Measurements from ENCODE around the gene GLB1L. TPM values are rescaled to one million over a fixed set of nuclear protein-coding genes. Genes with fewer than 3 reads are reported as not detected.

The GLB1L gene
- total RNA-seq, 4 donors from 2014 or later, result 0.40 to 9.1 (median 3.8) TPM

DNA sequence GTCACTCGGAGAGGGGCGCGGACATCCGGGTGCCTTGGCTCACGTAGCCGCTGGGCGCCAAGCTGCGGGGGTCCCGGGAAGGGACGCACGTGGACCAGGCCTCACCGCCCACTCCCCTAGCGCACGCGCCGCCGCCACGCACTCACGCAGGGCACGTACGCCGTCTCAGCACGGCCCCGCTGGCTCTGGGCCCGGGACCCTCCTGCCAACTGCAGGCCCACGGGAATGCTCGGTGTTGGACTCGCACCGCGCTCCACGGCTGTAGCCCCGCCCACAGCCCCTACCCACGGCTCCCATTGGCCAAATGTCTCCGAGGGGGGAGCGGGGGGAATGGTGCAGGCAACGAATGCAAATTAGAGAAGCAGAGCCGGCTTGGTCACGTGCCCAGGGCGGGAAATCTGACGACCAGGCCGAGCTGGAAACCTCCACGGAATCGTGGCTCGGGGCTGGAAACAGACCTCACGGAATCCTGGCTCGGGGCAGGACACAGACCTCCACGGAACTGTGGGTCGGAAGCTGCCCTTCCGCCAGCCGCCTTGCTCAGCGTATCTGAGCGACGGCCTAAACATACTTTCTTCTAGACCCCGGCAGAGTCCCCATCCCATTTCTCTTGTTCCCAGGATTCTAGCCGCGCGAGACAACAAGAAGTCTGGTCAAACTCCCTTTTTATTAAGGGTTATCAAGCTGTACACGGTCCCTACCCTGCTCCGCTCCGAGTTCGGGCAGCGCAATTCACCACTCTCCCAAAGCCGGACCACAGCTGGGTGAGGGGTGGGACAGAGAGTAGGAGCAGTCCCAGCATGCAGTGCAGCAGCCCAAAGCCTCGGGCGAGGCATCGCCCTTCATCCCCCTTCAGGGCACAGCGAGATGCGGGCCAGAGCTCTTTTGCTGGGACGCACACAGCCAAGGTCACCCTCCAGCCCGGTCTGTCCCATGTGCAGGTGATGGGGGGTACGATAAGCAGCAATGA, 26.2 kb downstream of the GLB1L start, which contains the start of gene ABCB6:
TSS of gene ABCB6 (minus strand) at position 227 of the 970 bp plus-strand sequence. CDS start 285 bp downstream, outside the sequence.
- Histone ChIP-seq H3K9me3 (no peaks in the 10 kb centered on the region), H3K27ac (peak within 1 kb of the TSS; percentile 90 to 98 (median 95)), H3K36me3 (peaks cover 0 to 40% (median 15%) of the 10 kb centered on the region in 4 donors), H3K4me1 (peaks cover 19 to 37% (median 30%) of the 10 kb centered on the region in 4 donors), H3K4me3 (peak within 1 kb of the TSS; percentile 36 to 59 (median 50)), H3K27me3 (no peaks in the 10 kb centered on the region)
- peak; percentile 96 for DNase-seq
- no peak for TF ChIP-seq CTCF (IDR thresholded peaks at IDR 0.05)
- TF ChIP-seq EP300 (IDR thresholded peaks at IDR 0.05; ENCODE audit: low read depth), result no peak
- peak; percentile 60 for TF ChIP-seq POLR2A (IDR thresholded peaks at IDR 0.05)
- TF ChIP-seq POLR2AphosphoS5 (IDR thresholded peaks at IDR 0.05), result peak; percentile 79 to 83 (median 82)
- intact Hi-C loops (cut with DNase I; ENCODE audit: low total_unique reads), result no loop called here
- 47% methylated on average over 35 of the region's 71 CpGs; no CpG with 5 or more reads in 1 of the 2 donors for WGBS, 2 donors (ENCODE audit: low coverage in 1 of 2)
- in situ Hi-C loops (cut with MboI; ENCODE audit: low pct_ligation_motif_present in 1 of 4, low pct_unique_long_range_greater_than_20kb in 1 of 4, low sequenced_read_pairs in 3 of 4), result loop anchor here in 1 of 4 donors (10.0 kb wide), 1 partner anchor 54 kb away; the partner anchor contains the start of gene NHEJ1

DNA sequence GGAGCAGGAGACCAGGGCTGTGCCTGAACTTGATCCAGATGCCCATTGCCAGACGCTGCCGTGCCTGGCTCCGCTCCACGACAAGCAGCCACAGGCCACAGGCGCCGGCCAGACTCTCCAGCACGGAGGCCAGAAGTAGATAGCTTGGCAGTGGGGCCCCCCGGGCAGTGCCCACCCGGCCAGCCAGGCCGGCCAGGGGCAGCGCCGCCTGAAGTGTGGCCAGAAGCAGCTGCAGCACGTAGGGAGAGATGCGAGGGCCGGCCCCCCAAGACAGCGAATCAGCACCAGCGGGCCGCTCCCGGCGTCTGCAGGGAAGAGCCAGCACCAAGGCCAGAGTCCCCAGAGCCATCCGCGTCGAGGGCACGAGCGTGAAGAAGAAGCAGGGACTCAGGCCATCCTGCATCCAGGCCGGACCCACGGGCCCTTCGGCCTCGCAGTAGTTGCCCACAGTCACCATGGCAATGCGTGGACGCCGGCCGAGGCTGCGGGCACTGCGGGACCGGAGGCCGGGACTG, 27.0 kb downstream of the GLB1L start:
- no peaks in the 10 kb centered on the region for H3K27me3 ChIP-seq
- intact Hi-C loops (cut with DNase I; ENCODE audit: low total_unique reads) (no loop called here), in situ Hi-C loops (cut with MboI; ENCODE audit: low pct_ligation_motif_present in 1 of 4, low pct_unique_long_range_greater_than_20kb in 1 of 4, low sequenced_read_pairs in 3 of 4) (loop anchor here in 1 of 4 donors (10.0 kb wide), 1 partner anchor 53 kb away; the partner anchor contains the start of gene NHEJ1)
- peaks cover 0 to 35% (median 12%) of the 10 kb centered on the region in 4 donors for H3K36me3 ChIP-seq
- no peaks in the 10 kb centered on the region for H3K9me3 ChIP-seq
- H3K27ac ChIP-seq, result peak overlapping the region; percentile 90 to 98 (median 95)
- peak; percentile 70 for DNase-seq
- TF ChIP-seq CTCF (IDR thresholded peaks at IDR 0.05), result no peak
- peak; percentile 27 for TF ChIP-seq POLR2A (IDR thresholded peaks at IDR 0.05)
- 6% methylated on average over 20 of the region's 37 CpGs; no CpG with 5 or more reads in 1 of the 2 donors for WGBS, 2 donors (ENCODE audit: low coverage in 1 of 2)
- H3K4me1 ChIP-seq, result peaks cover 19 to 37% (median 30%) of the 10 kb centered on the region in 4 donors
- peak overlapping the region; percentile 36 to 59 (median 50) for H3K4me3 ChIP-seq

DNA sequence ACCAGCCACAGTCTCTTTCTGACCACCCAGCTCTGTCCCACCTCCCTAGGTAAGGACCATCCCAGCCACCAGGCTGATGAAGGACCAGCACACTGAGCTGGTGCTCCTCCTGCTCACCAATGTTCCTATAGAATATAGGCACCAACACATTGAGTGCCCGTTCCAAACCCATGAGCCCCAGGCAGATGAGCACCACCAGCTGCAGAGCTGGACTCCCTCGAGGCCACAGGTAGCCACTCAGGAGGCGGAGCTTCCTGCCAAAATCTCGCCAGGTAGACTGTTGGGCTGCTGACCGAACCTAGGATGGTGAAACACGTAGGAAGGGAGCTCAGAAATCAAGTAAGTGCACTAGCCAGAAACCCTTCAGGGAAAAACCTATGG, 28.7 kb downstream of the GLB1L start:
- Histone ChIP-seq H3K36me3 (peaks cover 0 to 18% (median 4%) of the 10 kb centered on the region in 4 donors), H3K4me3 (no peak overlapping the region), H3K9me3 (no peaks in the 10 kb centered on the region), H3K4me1 (peaks cover 19 to 37% (median 30%) of the 10 kb centered on the region in 4 donors), H3K27ac (peak overlapping the region in 3 of 4 donors; percentile 90 to 96 (median 94)), H3K27me3 (no peaks in the 10 kb centered on the region)
- WGBS, 2 donors (ENCODE audit: low coverage in 1 of 2), result 88 to 100% methylated on average over 1 to 6 of the region's 6 CpGs
- in situ Hi-C loops (cut with MboI; ENCODE audit: low pct_ligation_motif_present in 1 of 4, low pct_unique_long_range_greater_than_20kb in 1 of 4, low sequenced_read_pairs in 3 of 4), result loop anchor here in 1 of 4 donors (10.0 kb wide), 1 partner anchor 52 kb away; the partner anchor contains the start of gene NHEJ1
- no peak for DNase-seq
- intact Hi-C loops (cut with DNase I; ENCODE audit: low total_unique reads), result no loop called here
- TF ChIP-seq EP300 (IDR thresholded peaks at IDR 0.05; ENCODE audit: low read depth) (no peak), CTCF (IDR thresholded peaks at IDR 0.05) (no peak), POLR2A (IDR thresholded peaks at IDR 0.05) (no peak), POLR2AphosphoS5 (IDR thresholded peaks at IDR 0.05) (no peak)

All from transverse colon (tissue), 4 donors.